ENCODE measurements around the gene CTXND1.

The CTXND1 gene

GRCh38 chr15:80217327-80217900 lies 34.6 kb downstream of the CTXND1 start (continued):
- TF ChIP-seq ZNF518A (tag by site-specific recombination; conservative IDR thresholded peaks at IDR 0.05; ENCODE audit: low read depth): peak; percentile 88
- TF ChIP-seq ZNF555 (tag by site-specific recombination; conservative IDR thresholded peaks at IDR 0.05): peak; percentile 88
- 0 out of 2 replicates have a peak, but pooled peaks have one; percentile 12 for TF ChIP-seq ZNF341 (tag by site-specific recombination; IDR thresholded peaks at IDR 0.05; ENCODE audit: low read depth)
- TF ChIP-seq ZNF223 (tag by site-specific recombination; IDR thresholded peaks at IDR 0.05): peak; percentile 38; the same call in 1 of the 2 replicates
- TF ChIP-seq ZNF514 (tag by site-specific recombination; IDR thresholded peaks at IDR 0.05): no peak
- 0 out of 2 replicates have a peak, but pooled peaks have one; percentile 70 for TF ChIP-seq ZNF292 (tag by site-specific recombination; IDR thresholded peaks at IDR 0.05; ENCODE audit: borderline replicate concordance, low read depth)
- no peak for TF ChIP-seq ZNF768 (tag by site-specific recombination; IDR thresholded peaks at IDR 0.05)
- TF ChIP-seq ZNF37A (tag by site-specific recombination; IDR thresholded peaks at IDR 0.05): no peak
- TF ChIP-seq ZNF350 (tag by site-specific recombination; IDR thresholded peaks at IDR 0.05): no peak
- TF ChIP-seq ZNF140 (tag by site-specific recombination; IDR thresholded peaks at IDR 0.05): peak; percentile 68; the same call in 1 of the 2 replicates
- TF ChIP-seq GFI1B (tag by site-specific recombination; IDR thresholded peaks at IDR 0.05): no peak
- TF ChIP-seq ZNF394 (tag by site-specific recombination; IDR thresholded peaks at IDR 0.05; ENCODE audit: borderline replicate concordance): peak; percentile 89
- TF ChIP-seq BCL6B (tag by site-specific recombination; IDR thresholded peaks at IDR 0.05): no peak
- TF ChIP-seq ZNF132 (tag by site-specific recombination; IDR thresholded peaks at IDR 0.05; ENCODE audit: borderline replicate concordance): no peak
- TF ChIP-seq PRDM6 (tag by site-specific recombination; IDR thresholded peaks at IDR 0.05): no peak
- TF ChIP-seq ZNF10 (tag by site-specific recombination; IDR thresholded peaks at IDR 0.05): no peak
- no peak for TF ChIP-seq ZNF274 (IDR thresholded peaks at IDR 0.05; ENCODE audit: low read length)
- no peak for TF ChIP-seq ZNF274 (tag by site-specific recombination; IDR thresholded peaks at IDR 0.05; ENCODE audit: borderline replicate concordance)
- no peak for TF ChIP-seq ZNF488 (tag by site-specific recombination; IDR thresholded peaks at IDR 0.05)

Measured in HEK293 (cell line).